Hematopoietic multipotent progenitor cell treated with erythropoietin and hydrocortisone succinate and interleukin-3 and kit ligand, for 17 days (in vitro differentiated cells): ENCODE data around the gene BRD7.
"Not testable (repeated sequence)": the region's sequence is repeated elsewhere in the genome, so short reads cannot be mapped to it uniquely, and the experiment has no call there.

Experiments used
- DNase-seq: peaks from one replicate; pipeline ENCODE4 v3.0.0-alpha.2; 2015; ENCODE audit warnings: low spot score

Gene BRD7

DNA sequence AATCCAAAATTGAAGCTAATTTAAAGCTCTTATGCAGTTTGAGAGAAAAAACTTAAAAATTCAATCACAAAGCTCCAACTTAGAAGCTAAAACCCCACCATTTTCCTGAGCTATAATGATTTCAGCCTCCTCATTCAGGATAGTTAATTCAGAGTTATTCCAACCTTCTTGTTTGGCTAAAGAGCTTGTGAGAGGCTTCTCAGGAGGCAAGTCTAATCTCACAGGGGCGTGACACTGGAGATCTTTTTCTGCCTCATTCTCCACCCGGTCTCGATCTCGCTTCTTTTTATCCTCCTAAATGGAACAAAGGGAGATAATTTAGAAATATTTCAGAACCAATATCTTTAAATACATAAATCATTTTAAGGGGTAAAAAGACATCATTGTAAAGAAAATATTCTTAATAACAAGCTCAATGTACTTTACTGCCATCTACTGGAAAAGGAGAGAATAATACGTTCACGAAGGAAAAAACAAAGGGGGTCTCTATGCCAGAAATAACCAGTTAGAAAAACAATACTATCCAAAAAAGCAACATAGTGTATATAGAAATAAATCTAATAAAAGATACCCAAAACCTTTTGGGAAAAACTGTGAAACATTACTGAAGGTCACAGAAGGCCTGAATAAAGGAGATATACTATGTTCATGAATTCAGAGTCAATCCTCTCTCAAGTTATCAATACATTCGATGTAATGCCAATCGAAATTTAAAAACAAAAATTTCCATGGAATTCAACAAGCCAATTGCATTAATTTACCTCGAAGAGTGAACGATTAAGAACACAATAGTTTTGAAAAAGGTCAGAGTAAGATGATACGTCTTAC is 13.9 kb downstream of the BRD7 start:
- peak; percentile 63 for DNase-seq

DNA sequence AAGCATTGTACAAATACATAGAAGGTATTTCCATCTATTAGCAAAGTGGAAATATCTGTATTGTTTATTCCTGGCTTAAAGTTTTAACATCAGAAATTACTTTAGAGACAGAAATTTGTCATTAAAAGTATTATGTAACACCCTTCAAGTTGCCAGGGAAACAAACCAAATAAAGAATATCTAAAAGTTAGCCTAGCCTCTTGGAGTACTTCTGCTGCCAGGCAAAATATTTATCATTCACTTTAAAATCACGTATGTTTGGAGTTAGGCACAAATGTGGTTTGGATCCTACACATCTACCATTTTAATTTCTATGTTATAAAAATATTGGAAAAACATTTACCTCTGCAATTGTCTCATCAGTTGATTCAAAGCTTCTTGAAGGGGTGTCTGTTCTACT is 14.7 kb downstream of the BRD7 start:
- DNase-seq: no peak

DNA sequence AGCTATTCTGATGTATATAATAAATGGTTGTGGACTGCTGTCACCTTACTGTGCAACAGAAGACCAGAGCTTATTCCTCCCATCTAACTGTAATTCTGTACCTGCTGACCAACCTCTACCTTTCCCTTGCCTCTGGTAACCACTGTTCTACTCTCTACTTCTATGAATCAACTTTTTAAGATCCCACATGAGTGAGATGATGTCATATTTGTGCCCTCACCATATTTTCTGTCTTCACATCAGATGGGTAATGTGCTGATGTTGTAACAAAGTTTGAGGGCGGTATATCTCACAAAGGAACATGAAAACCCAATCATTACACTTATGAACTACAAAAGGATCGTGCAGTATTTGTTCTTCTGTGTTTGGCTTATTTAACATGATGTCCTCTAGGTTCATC is 16.8 kb downstream of the BRD7 start:
- no peak for DNase-seq

DNA sequence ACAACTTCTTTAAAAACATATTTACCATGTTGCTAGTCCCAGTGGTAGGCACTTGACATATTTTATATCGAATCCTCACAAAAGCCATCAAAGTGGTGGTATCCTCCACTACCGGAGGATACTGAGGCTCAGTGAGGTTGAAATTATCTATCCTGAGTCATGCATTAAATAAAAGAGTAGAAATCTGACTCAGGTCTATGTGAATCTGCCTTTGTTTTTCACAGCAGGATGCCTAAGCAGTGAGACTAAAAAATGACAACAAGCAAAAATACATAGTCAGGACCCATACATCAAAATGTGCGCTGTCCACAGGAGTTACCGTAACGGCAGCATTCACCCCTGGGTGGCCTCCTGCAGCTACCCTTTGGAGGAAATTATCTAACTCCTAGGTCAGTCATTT is 17.7 kb downstream of the BRD7 start:
- DNase-seq: no peak

DNA sequence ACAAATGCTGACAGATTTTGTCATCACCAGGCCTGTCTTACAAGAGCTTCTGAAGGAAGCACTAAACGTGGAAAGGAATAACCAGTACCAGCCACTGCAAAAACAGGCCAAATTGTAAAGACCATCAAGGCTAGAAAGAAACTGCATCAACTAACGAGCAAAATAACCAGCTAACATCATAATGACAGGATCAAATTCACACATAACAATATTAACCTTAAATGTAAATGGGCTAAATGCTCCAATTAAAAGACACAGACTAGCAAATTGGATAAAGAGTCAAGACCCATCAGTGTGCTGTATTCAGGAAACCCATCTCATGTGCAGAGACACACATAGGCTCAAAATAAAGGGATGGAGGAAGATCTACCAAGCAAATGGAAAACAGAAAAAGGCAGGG is 23.6 kb downstream of the BRD7 start:
- not testable (repeated sequence) for DNase-seq

DNA sequence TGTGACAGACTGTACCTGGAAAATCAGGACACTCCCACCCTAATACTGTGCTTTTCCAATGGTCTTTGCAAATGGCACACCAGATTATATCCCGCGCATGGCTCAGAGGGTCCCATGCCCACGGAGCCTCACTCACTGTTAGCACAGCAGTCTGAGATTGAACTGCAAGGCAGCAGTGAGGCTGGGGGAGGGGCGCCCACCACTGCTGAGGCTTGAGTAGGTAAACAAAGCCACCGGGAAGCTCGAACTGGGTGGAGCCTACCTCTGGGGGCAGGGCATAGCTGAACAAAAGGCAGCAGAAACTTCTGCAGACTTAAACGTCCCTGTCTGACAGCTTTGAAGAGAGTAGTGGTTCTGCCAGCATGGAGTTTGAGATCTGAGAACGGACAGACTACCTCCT is 25.2 kb downstream of the BRD7 start:
- not testable (repeated sequence) for DNase-seq

DNA sequence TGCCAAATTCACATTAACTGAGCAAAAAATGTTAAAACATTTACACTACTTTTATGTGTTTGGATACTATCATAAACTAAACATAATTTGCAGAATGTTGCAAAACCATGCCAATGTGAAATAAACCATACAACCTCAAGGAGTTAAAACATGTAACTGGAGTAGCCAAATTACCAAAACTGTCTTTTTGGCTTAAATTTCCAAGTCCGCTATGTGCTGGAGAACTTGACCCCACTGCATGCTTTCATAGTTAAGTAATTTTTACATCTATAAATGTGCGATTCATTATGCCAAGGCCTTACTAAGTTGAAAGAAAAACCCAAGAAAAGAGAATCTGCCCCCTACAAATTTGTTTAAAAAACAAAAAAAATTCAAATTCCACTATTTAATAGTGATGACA is 28.2 kb downstream of the BRD7 start:
- no peak for DNase-seq

DNA sequence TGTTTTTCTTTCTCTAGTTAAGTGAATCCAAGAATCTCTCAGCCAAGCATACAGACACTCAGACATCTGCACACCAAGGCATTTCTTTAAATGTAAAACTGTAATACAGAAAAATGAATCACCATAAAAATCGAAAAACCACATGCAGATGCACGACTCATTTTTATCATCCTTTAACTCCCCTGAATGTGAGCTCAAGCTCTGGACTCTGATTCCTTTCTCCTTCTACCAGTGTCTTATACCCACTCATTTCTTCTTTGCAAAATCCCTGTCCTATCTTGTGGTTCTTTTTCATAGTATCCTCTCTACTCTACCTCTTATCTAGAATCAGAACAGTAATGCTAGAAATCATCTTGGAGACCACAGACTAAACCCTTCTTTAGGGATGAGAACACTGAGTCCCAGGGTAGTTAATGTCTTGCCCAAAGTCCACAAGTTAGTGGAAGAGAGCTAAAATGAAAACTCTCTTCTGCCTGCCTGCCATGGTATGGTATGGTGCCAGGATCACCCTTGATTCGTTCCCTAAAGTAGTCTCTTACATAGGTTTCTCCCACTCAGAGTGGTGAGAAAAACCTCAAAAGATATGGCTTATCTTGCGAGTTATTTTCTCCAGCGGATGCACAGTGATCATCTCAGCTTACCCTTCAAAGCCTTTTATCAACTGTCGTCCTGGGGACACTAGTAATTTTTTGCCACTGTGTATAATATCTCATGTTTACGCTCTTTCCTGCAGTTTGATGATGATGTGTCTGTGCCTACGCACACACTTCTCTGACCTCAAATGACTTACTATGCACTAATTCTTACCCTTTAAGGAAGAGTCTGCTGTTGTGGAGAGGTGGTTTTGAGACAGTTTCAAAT is 30.2 kb downstream of the BRD7 start:
- DNase-seq: no peak

DNA sequence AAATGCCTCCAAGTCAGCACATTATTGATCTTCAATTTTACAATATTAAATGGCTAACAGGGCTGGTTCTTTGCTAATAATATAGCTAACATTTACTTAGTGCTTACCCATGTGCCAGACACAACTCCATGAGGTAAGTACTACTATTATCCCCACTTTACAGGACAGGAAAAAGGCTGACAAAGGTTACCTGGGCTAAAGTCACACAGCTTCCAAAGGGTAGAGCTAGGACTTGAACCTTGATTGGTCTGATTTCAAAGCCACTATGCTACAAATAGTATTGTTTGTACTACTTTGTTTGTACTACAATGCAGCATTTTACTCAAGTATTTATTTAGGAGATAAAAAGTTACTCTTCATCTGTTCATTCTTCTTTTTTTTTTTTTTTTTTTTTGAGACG is 31.9 kb downstream of the BRD7 start:
- no peak for DNase-seq

DNA sequence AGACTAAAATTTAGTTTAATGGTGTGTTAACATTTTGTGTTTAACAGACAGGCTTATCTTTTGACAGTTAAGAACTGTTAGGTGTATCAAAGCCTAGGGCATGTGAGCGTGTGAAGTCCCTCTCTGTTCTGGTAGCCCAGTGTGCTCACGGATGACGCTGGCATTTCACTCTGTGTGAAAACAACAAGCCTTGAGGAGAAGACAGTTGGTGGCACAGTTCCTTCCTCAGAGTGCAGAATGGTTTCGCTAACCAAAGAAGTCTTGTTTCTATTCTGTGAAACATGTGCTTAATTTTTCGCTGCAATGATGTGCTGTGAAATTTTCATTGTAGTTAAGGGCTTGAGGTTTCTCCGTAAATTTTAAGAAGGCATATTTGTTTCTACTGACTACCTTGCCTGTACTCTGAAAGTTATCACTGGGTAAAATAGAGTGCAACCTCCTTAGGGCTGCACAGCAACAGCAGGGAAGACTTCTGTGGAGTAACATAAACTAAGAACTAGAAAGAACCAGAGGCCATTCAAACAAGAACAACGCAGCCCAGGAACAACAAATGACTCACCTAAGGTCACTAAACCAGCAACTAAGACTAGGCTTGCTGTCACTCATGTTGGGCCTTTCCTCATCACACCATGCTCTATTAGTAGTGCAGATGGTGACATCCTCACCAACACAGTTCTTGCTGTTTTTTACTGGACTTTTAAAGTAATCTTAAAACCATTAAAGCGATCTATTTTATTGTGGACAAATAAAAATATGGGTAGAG is 33.4 kb downstream of the BRD7 start:
- DNase-seq: no peak

DNA sequence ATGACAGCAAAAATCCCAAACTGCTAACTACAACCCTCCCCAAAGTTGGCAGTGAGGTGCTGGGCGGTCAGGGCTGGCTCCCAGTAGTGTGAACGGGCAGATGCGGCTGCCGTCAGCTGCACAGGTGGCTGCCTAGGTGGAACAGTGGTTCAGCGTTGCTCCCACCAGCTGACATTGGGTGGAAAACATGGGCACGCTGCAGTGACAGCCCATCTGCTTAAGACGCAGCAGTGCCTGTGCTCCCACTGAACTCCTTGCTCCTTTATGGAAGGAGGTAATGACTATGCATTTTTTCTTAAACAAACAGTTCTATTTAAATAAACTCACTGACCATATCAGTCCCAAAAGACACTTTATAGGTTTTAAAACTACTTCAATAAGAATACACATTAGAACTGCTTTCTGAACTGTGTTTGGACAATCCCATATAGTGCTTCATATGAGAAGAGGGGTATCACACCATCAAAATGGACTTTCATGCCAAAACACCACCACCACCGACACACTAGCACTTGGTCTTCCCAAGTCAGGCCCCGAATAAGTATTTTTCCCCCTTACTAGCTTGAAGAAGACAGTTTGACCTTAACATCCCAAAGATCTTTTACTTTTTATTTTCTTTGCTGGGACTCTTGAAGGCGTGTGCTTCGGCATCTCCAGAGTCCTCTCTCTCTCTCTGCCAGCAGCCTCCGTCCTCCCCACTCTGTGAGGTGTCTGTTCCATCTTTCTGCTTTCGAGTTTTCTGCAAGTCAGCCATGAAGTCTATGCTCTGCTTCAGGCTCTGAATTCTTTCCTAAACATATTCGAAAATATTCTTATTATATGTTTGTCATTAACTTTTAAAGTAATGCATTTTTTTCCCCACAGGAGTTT is 34.4 kb downstream of the BRD7 start:
- no peak for DNase-seq

DNA sequence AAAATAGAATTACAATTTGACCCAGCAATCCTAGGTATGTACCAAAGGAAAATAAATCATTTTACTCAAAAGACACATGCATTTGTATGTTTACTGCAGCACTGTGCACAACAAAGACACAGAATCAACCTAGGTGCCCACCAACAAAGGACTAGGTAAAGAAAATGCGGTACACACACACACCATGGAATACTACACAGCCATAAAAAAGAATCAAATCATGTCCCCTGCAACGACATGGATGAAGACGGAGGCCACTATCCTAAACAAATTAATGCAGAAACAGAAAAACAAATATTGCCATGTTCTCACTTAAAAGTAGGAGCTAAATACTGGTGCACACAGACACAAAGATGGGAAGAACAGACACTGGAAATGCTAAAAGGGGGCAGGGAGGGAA is 36.2 kb downstream of the BRD7 start:
- DNase-seq: no peak

DNA sequence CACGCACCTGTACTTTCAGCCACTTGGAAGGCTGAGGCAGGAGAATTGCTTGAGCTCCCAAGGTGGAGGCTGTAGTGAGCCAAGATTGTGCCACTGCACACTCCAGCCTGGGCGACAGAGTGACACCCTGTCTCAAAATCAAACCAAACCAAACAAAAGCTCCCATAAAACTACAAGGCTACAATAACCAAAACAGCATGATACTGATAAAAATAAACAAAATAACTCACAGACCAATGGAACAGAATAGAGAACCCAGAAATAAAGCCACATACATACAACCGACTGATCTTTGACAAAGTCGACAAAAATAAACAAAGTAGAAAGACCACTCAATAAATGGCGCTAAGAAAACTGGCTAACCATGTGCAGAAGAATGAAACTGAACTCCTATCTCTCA is 37.2 kb downstream of the BRD7 start:
- DNase-seq: no peak

DNA sequence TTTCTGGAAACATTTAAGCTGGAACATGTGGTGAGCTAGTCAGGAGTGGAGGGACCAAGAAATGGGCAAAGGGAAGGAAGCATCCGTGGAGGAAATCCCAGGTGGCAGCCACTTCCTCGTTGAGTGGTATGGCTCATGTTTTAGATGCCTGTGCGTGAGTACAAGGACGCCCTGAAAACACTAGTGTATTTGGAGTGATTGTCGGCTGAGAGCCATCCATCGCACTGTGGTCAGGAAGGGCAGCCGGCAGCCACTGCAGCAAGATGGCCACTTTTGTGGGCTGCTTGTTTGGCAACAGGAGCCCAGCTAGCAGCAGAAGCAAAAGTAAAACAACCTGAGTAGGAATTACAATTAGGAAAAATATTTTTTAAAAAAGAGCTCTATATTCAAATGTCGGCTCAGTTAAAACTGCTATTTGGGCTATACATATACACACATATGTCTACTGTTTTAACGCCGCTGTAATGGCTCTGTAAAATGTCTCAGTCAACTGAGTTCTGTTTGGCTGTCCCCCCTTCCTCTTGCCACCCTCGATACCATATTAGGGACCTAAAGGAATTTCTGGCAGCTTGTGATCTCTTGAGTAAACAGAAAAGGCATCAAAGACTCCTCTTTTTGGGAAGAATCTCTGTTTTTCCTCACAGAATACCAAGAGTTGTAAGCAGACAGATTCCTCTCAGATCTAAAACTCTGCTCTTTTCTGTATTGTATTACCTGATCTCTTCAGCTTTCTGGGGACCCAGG is 39.2 kb downstream of the BRD7 start:
- no peak for DNase-seq

DNA sequence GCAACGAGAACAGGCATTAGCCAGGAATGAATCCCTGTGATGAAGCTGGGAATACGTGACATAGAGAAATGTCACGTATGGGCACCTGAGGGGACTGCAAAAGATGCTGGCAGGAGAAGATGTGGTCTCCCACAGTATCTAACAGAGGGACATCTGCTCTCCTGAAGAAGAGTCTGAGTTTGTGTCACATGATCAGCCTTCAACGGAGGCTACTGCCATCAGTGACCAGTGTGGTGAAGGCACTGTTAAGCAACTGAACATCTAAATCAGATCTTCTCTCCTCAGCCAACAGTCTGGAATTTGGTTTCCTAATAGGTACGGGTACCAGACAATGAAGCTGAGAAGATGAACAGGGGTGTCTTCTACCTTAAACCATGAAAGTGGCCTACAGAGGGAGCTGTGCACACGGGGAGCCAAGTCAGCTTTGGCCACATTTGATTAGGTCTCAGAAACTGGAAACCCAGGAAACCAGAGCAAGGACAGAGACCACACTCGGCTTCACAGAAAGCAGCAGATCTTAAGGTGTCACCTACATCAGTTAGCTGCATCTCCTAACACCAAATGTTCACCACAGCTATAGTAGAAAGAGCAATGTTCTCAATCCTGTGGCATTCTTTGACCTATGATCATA is 41.8 kb downstream of the BRD7 start:
- peak; percentile 50 for DNase-seq

DNA sequence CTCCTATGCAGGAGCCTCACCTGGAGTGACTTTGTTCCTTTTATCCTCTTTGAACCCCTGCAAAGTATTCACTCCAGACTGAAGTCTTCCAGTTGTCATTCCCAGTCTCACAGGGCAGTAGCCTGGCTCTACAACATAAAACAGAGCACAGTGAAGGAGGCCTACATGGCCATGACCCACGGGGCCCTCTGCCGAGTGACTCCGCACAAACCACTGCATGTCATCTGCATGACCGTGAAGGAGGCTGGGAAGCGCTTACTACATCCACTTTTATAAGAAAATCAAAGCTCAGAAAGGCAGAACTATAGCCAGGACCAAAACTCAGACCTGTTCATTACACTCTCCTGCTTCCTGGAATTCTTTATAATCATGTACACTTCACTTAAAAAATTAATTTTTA is 42.5 kb downstream of the BRD7 start:
- no peak for DNase-seq

DNA sequence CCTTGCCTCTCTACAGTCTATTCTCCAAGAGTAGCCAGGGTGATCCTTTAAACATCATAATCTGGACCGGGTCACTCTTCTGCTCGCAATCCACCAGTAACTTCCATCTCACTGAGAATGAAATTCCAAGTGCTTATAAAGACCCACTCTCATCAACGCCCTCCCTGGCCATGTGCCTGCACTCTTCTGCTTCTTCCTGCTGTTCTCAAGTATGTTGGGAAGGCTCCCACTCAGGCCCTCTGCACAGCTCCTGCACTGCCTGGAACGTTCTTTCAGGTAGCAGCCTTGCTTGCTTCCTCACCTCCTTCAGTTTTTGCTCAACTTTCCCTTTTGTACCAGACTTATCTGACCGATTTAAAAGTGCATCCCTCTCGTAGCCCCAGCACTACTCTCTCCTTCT is 44.4 kb downstream of the BRD7 start:
- no peak for DNase-seq

DNA sequence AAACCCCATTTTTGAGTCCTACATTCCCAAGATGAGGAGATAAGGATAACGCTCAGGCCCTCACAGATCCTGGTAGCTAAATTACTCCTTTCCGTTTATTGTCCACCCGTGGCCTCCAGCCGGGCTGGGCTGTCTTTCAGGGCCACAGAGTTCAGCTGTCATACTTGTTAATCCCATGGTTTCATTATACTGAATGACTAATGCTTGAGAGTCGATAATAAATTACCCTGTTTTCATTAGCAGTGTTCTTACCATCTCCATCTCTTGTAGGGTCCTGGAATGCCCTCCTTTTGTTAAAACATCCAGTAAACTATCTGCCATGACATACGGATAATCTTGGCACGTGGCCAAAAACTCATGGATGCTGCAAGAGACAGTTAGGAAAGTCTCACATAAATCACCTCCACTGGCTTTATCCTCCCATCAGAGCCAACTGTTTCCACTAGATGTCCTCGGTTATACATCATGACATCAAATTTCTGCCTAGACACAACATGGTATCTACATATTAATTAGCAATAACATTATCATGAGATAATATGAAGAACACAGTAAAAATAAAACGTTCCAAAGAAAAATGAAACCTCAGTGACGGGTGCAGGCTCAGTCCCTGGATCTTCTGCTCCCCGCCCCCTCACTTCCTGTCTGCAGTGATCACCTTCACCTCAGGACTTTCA is 45.3 kb downstream of the BRD7 start:
- DNase-seq: peak; percentile 44

DNA sequence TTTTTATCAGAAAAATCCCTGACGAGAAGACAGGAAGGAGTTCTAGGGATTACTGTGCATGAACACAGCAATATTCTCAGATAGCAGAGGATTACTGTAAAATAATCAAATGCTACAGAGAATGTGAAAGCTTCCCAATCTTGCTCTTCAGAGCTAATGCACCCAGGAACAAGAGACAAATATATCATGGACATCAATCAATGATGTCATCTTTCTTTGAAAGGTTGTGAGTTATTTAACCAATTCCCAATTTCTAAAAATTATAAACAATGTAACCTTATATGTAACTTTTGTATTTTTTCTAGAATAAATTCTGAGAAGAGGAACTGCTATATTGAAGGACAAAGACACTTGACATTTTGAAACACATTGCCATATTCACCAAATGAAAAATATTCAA is 46.5 kb downstream of the BRD7 start:
- DNase-seq: no peak

DNA sequence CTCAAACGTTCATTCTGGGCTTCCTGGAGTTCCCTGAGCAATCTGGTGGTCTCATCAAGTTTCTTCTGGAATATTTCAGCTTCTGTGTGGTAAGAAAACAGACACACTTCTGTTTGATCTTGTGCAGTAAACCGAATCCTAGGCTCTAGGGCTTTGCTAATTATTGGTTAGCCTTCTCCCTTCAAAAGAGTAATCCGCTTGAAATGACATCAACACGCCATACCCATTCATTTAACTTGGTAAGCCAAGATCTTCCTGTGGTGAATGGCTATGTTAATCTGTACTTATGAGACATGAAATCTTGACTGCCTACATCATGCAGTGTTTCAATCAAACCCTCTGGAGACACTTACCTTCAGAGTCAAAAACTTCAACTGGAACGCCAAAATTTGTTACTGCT is 48.5 kb downstream of the BRD7 start:
- DNase-seq: no peak
